ENCODE measurements around the gene USP2. TPM values are rescaled to one million over a fixed set of nuclear protein-coding genes. Genes with fewer than 3 reads are reported as not detected.

Gene USP2
- total and polyA plus RNA-seq, 2 of the 8 experiments (the other 6 are each of a cell fraction or from before 2014, with no cell fraction given), result 2.2 to 6.9 TPM

GRCh38 chr11:119370486-119371046 is 10.9 kb downstream of the USP2 start (continued):
- TF ChIP-seq SP1 (IDR thresholded peaks at IDR 0.05; ENCODE audit: low read depth, low read length), result no peak
